GM18867 (cell line): ENCODE data around the gene PTCH1.

ENCODE experiments used
- ATAC-seq: cut with Tn5 transposase; IDR thresholded peaks from one replicate; pipeline ENCODE4 v1.9.1; 2021; ENCODE audit warnings: mild to moderate bottlenecking, moderate library complexity; ENCODE audit not compliant: unreplicated experiment

PTCH1 gene

GRCh38 chr9:95411054-95411892, 105.5 kb downstream of the PTCH1 start:
- no peak for ATAC-seq

DNA sequence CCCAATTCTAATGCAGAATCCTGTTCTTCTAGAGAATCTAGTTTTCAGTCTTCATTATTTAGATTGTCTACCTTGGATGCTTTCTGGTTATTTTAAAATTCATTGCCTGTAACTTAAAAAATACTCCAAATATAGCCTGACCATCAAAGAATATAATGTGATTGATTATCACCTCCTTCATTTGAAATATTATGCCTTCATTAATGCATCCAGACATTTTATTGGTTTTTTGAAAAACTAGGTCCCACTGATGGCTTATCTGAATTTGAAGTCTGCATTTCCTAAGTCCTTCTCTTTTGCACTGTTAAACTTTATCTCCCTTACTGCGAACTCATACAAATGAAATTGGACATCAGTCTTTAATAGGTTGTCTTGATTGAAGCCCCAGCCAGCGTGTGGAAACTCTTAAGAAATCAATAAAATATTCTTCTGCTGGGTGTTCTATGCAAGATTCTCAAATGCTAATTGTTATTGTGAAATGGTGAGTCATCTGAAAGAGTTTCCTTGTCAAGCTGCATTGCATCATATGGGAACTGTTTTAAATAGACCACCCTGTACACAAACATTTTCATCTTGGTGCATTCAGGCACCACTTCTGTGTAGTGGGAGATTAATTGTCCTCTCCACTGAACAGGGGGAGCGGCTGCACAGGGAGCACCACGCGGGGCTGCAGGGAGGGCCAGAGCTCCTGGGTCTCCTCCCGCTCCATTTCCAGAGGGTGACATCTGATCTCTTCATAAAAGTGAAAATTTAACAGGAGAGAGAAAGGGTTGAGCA, 106.9 kb downstream of the PTCH1 start:
- ATAC-seq, result no peak

GRCh38 chr9:95407524-95407923, 109.2 kb downstream of the PTCH1 start:
- ATAC-seq, result no peak

GRCh38 chr9:95406121-95406520, 110.7 kb downstream of the PTCH1 start:
- ATAC-seq, result no peak

GRCh38 chr9:95399261-95399660, 117.5 kb downstream of the PTCH1 start:
- ATAC-seq, result no peak
